Keratinocyte (primary cell): ENCODE data around the gene PARD3B.

Source experiments
- CTCF ChIP-seq, 3 experiments: IDR thresholded peaks in 1 of 3; conservative IDR thresholded peaks in 1 of 3; optimal IDR thresholded peaks in 1 of 3; 2 replicates in 2 of 3; 3 replicates in 1 of 3; pipeline versions ENCODE3 to v1.5.1; 2011; ENCODE audit warnings: low read length in 3 of 3, mild to moderate bottlenecking in 3 of 3, moderate library complexity in 2 of 3, control low read depth in 1 of 3, inconsistent platforms in 1 of 3; ENCODE audit not compliant: insufficient read depth in 2 of 3; ENCODE audit errors: extremely low read depth in 1 of 3
- EZH2 ChIP-seq: IDR thresholded peaks from one replicate; pipeline ENCODE4 v1.6.1; 2012; ENCODE audit warnings: inconsistent platforms, mild to moderate bottlenecking, low read length, moderate library complexity

GRCh38 chr2:205580212-205580987 lies 1035.1 kb downstream of the PARD3B start:
- TF ChIP-seq CTCF (optimal IDR thresholded peaks at IDR 0.05 in 1 of 3, IDR thresholded peaks at IDR 0.05 in 1 of 3, conservative IDR thresholded peaks at IDR 0.05 in 1 of 3; ENCODE audit: extremely low read depth in 1 of 3, insufficient read depth in 2 of 3, low read length in 3 of 3) (no peak), EZH2 (no peak)
